HFF-Myc (cell line): ENCODE data around the gene JOSD2.
A peak's percentile ranks its signal among the peaks of the same experiment; 100 is the strongest.

ENCODE experiments used
- DNase-seq: peaks from one replicate; pipeline ENCODE4 v3.0.0-alpha.2; 2011; ENCODE audit warnings: low read depth; ENCODE audit errors: extremely low read depth
- H3K4me3 ChIP-seq: replicated peaks from 2 replicates; pipeline ENCODE4 v1.5.1; 2011; ENCODE audit warnings: low read depth, mild to moderate bottlenecking, control low read depth, low read length
- TF ChIP-seq, protein P1 (sequence below): IDR thresholded peaks from 2 replicates; pipeline ENCODE4 v1.5.1; 2012; ENCODE audit warnings: mild to moderate bottlenecking, low read depth, low read length, control low read depth; ENCODE audit errors: missing control alignments

The JOSD2 gene

DNA sequence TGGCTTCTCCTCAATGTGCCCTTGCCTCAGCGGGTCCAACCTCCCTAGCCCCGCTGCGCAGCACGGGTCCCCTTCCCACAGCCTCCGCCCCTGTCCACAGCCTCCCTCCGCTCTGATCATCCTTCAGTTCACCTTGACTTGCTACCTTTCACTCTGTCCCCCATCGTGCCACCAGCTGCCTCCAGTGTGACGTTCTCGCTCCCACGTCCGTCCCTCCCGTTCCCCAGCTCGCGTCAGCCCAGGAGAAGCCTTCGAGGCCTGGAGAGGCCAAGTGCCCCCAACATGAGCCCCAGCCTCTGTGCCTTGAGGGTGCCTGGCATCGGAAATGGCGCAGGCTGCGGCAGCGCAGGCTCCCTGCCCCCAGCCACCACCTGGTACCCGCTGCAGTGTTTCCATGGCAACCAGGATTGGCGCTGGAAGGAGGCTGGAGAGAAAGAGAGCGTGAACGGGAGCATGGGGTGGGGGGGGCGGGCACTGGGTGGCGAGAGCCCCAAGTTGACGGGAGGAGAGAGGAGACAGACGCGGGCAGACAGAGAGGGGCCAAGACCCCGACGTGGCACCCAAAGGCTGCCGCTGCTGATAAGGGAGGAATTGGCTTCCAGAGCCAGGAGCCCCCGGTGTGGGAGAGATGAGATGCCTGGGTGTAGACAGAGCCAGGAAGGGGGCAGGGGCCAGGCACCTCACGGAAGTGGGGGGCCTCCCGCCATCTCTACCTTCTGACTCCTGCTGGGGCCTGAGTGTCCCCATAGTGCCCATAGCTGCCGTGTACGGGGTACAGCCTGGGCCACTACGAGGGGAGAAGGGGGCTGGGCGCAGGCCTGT lies 3.6 kb upstream of the JOSD2 start:
- DNase-seq, result no peak
- no peak overlapping the region for H3K4me3 ChIP-seq
- TF ChIP-seq, protein P1, sequence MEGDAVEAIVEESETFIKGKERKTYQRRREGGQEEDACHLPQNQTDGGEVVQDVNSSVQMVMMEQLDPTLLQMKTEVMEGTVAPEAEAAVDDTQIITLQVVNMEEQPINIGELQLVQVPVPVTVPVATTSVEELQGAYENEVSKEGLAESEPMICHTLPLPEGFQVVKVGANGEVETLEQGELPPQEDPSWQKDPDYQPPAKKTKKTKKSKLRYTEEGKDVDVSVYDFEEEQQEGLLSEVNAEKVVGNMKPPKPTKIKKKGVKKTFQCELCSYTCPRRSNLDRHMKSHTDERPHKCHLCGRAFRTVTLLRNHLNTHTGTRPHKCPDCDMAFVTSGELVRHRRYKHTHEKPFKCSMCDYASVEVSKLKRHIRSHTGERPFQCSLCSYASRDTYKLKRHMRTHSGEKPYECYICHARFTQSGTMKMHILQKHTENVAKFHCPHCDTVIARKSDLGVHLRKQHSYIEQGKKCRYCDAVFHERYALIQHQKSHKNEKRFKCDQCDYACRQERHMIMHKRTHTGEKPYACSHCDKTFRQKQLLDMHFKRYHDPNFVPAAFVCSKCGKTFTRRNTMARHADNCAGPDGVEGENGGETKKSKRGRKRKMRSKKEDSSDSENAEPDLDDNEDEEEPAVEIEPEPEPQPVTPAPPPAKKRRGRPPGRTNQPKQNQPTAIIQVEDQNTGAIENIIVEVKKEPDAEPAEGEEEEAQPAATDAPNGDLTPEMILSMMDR, result no peak

DNA sequence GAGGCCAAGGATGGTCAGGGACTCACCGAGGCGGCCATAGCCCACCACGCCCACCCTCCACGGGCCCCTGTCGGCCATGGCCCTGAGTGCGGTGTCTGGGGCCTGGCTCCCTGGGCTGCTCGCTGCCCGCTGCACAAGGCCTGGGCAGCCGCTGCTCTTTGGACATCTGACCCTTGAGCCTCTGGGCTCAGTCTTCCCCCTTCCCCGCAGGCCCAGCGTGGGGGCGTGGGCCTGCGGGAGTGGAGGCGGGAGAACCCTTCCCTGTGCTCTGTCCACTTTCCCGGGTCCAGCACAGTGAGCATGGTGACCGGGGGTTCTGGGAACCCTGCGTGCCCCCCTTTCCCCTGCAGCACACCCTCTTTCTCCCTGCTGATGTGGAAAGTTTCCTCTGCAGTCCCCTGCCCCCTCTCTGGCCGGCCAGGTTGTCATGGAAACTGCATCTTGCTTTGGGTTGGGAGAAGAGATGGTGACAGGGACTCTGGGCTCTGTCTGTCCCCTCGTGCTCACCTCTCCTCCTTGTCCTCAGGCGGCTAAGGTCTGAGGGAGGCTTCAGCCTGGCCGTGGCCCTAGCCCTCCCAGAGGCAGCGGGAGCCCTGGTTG lies 2.9 kb upstream of the JOSD2 start, which contains the start of gene ASPDH:
Gene ASPDH (minus strand): TSS at position 168 of the 600 bp plus-strand sequence. CDS start 90 bp downstream, at position 78.
- H3K4me3 ChIP-seq, result no peak within 1 kb of the TSS
- TF ChIP-seq, protein P1, result no peak
- no peak for DNase-seq

DNA sequence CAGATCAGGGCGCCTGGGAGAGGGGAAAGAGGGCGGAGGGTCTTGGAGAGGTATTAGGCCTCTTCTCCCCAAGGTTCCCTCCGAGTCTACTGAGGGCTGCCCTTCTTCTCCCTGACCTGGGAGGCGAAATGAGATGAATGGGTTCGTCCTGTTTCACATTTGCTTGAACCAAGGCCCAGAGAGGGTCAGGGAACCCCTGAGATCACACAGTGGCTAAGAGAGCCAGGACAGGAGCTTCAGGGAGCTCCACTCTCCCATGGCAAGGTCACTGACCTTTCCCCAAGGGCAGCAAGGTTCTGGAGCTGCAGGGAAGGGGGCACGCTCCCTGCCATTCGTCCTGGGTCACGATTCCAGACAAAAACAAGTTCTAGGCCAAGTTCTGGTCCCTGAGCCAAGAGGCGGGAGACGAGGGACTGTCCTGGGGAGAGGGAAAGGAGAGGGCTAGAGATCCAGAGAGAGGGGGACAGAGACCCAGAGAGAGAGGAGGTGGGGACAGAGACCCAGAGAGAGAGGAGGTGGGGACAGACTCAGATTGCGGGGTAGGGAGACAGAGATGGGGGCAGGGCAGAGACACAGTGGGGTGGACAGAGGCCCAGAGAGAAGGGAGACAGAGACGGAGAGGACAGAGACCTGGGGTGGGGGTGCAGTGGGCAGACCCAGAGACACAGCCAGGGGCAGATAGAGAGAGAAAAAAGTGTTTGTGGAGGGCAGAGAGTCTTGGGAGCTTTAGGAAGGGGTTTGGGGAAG lies 2.2 kb upstream of the JOSD2 start:
- TF ChIP-seq, protein P1, result no peak

DNA sequence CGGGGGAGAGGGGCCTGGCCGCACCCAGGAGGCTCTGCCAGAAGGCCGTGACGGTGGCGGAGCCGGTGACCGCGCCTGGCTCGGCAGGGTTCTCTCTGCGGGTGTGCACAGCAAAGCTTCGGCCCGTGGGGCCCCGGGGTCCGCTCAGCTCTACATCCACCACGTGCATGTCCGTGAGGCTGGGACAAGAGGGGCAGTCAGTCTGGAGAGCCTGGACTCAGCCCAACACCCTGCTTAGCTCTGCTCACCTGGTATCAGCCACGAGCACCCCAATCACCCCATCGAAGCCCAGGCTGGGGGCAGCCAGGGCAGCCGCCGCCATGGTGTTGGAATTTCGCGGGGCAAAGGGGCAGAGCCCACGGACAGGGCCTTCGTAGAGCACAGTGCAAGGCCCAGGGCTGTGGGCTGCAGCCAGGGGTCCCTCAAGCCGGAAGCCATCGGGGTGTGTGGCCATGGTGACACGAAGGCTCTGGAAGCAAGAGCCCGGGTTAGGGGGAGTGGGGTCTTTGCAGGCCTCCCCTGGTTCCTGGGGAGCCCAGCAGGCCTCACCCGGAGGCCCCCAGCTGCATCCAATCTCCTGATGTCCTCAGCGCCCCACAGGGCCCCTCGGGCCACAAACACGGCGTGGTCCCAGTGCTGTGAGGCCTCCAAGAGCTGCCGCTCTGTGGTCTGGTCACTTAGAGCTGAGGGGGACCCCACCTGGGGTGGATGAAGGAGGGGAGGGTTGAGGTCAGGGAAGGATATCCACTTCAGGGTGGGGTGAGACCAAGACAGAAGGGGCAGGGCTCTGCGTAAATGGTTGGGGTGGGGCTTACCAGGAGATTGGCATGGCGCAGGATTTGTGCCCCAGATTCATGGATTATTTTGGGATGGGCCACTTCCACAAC lies 1.4 kb upstream of the JOSD2 start:
- peak overlapping the region; percentile 68 for H3K4me3 ChIP-seq
- TF ChIP-seq, protein P1, result no peak
- DNase-seq, result no peak

More for the DNA sequence above, 2.2 kb upstream of the JOSD2 start:
- no peak for DNase-seq
- H3K4me3 ChIP-seq, result no peak overlapping the region

DNA sequence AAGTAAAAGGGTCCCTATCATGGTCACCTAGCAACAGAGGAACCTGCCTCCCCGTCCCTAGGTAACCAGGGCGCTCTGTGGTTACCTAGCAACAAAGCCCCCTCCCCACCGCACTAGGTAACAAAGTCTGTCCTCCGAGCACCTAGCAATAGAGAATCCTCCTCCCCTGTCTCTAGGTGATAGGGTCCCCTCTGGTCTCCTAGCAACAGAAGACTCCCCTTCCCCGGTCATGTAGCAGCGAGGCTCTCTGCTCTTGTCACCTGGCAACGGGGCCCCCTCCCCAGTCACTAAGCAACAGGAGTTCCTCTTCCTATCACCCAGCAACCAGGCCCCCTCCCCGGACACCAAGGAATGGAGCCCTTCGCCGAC lies 307 bp downstream of the JOSD2 start:
- no peak for DNase-seq
- peak overlapping the region; percentile 68 for H3K4me3 ChIP-seq
- TF ChIP-seq, protein P1, result no peak

DNA sequence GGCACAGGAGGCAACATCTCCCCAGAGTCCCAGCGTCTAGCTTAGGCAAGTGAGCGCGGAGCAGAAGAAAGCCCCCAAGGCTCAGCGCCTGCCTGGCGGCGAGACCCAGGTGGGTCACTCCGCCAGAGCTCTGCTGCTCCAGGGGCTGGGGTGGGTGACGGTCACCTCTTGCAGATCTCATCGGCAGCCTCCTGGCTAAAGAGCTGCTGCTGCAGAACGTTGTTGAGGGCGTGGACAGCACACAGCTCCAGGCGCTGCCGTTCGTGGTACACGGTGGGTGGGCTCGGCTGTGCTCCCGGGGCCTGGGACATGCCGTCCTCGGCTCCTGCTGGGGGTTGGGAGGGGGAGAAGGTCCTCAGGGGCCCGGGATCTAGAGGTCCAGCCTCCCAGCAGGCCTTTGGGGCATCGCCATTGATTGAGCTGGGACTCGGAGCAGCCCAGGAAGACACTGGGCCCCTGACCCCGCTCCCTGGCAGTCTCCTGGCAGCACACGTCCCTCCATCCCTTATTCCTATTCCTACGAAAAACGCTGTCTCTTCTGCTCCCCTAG lies 795 bp downstream of the JOSD2 start:
- H3K4me3 ChIP-seq, result peak overlapping the region; percentile 68
- TF ChIP-seq, protein P1, result no peak
- DNase-seq, result no peak
